ENCODE data around the gene HNRNPLL.

DNA sequence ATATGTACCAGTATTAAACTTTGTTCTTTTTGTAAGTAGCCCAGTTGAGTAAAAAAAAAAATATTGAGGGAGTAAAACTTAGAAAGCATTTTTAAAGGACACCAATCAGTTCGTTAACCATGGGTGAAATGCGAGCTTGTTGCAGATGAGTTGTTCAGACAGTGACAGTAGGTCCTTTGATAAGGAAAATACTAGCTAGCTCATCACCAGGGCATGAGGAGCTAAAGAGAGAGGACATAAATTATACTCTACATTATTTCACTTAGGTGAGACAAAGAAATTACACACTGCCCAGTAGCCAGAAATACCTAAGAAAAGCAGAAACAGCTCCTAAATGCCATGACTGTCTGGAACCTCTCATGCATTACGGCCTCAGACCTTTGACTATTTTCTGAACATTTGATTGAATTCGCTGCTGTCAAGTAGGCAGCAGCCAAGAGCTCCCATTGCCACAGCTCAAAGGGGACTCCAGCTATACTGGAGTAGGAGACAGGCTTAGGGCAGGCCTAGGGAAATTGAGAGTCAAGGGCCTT lies 2.6 kb upstream of the HNRNPLL start:
- no peak for TF ChIP-seq CTCF (IDR thresholded peaks at IDR 0.05; ENCODE audit: low read depth, low read length, missing input control)
- TF ChIP-seq TAF1 (conservative IDR thresholded peaks at IDR 0.05): no peak
- TF ChIP-seq EGR1 (IDR thresholded peaks at IDR 0.05; ENCODE audit: low read depth in 2 of 2): no peak
- TF ChIP-seq, protein P1, sequence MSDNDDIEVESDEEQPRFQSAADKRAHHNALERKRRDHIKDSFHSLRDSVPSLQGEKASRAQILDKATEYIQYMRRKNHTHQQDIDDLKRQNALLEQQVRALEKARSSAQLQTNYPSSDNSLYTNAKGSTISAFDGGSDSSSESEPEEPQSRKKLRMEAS (IDR thresholded peaks at IDR 0.05): no peak

Data from liver (tissue), 3 donors.